Epithelial cell of prostate (primary cell): ENCODE measurements around the gene DLG2.
A peak's percentile ranks its signal among the peaks of the same experiment; 100 is the strongest.

ENCODE experiments used
- DNase-seq: peaks from one replicate; pipeline ENCODE4 v3.0.0-alpha.2; 2011; ENCODE audit warnings: low read depth, low spot score
- H3K27ac ChIP-seq: fragments of 450-650 bp; 2 replicates; pipeline ENCODE4 v1.5.1; 2017; ENCODE audit warnings: mild to moderate bottlenecking

DLG2 gene

GRCh38 chr11:83574519-83574918, 2052.6 kb downstream of the DLG2 start:
- peak; percentile 18 for DNase-seq
- peak overlapping the region; percentile 18 for H3K27ac ChIP-seq

- DNase-seq = peak; percentile 33
- H3K27ac ChIP-seq = peak overlapping the region; percentile 10
These were observed 2054.3 kb downstream of the DLG2 start for GRCh38 chr11:83572581-83573496.

- no peak overlapping the region for H3K27ac ChIP-seq
- no peak for DNase-seq
These were observed 2055.8 kb downstream of the DLG2 start for GRCh38 chr11:83571302-83571701.

- no peak overlapping the region for H3K27ac ChIP-seq
- DNase-seq = no peak
These were observed 2057.9 kb downstream of the DLG2 start for GRCh38 chr11:83569134-83569805.

GRCh38 chr11:83568516-83568915, 2058.6 kb downstream of the DLG2 start:
- no peak overlapping the region for H3K27ac ChIP-seq
- no peak for DNase-seq

- peak overlapping the region; percentile 54 for H3K27ac ChIP-seq
- DNase-seq = peak; percentile 77
These were observed 2060.2 kb downstream of the DLG2 start for GRCh38 chr11:83566950-83567349.

- no peak for DNase-seq
- no peak overlapping the region for H3K27ac ChIP-seq
These were observed 2062.3 kb downstream of the DLG2 start for GRCh38 chr11:83564870-83565269.

- no peak for DNase-seq
- H3K27ac ChIP-seq = no peak overlapping the region
These were observed 2068.9 kb downstream of the DLG2 start for GRCh38 chr11:83558281-83558680.

GRCh38 chr11:83557653-83558052, 2069.5 kb downstream of the DLG2 start:
- no peak overlapping the region for H3K27ac ChIP-seq
- no peak for DNase-seq

- no peak overlapping the region for H3K27ac ChIP-seq
- DNase-seq = no peak
These were observed 2072.3 kb downstream of the DLG2 start for GRCh38 chr11:83554876-83555275.

GRCh38 chr11:83549984-83550667, 2077.0 kb downstream of the DLG2 start:
- no peak overlapping the region for H3K27ac ChIP-seq
- DNase-seq = no peak

- no peak overlapping the region for H3K27ac ChIP-seq
- no peak for DNase-seq
These were observed 2080.8 kb downstream of the DLG2 start for GRCh38 chr11:83546368-83546767.

- no peak for DNase-seq
- no peak overlapping the region for H3K27ac ChIP-seq
These were observed 2081.5 kb downstream of the DLG2 start for GRCh38 chr11:83545494-83546260.

GRCh38 chr11:83544846-83545245, 2082.3 kb downstream of the DLG2 start:
- no peak for DNase-seq
- H3K27ac ChIP-seq = no peak overlapping the region

- DNase-seq = no peak
- no peak overlapping the region for H3K27ac ChIP-seq
These were observed 2083.3 kb downstream of the DLG2 start for GRCh38 chr11:83543706-83544439.

GRCh38 chr11:83542861-83543260, 2084.3 kb downstream of the DLG2 start:
- H3K27ac ChIP-seq = no peak overlapping the region
- DNase-seq = no peak

GRCh38 chr11:83540728-83541127, 2086.4 kb downstream of the DLG2 start:
- DNase-seq = no peak
- no peak overlapping the region for H3K27ac ChIP-seq

- DNase-seq = no peak
- H3K27ac ChIP-seq = no peak overlapping the region
These were observed 2086.9 kb downstream of the DLG2 start for GRCh38 chr11:83540112-83540675.

GRCh38 chr11:83538286-83538685, 2088.9 kb downstream of the DLG2 start:
- DNase-seq = no peak
- H3K27ac ChIP-seq = no peak overlapping the region
